GM21723 (cell line): ENCODE data around the gene PDSS2.
"Not testable (repeated sequence)": the region's sequence is repeated elsewhere in the genome, so short reads cannot be mapped to it uniquely, and the experiment has no call there.

Experiments used
- ATAC-seq: cut with Tn5 transposase; IDR thresholded peaks from one replicate; pipeline ENCODE4 v1.9.1; 2021; ENCODE audit warnings: mild to moderate bottlenecking, moderate library complexity; ENCODE audit not compliant: unreplicated experiment

Gene PDSS2

DNA sequence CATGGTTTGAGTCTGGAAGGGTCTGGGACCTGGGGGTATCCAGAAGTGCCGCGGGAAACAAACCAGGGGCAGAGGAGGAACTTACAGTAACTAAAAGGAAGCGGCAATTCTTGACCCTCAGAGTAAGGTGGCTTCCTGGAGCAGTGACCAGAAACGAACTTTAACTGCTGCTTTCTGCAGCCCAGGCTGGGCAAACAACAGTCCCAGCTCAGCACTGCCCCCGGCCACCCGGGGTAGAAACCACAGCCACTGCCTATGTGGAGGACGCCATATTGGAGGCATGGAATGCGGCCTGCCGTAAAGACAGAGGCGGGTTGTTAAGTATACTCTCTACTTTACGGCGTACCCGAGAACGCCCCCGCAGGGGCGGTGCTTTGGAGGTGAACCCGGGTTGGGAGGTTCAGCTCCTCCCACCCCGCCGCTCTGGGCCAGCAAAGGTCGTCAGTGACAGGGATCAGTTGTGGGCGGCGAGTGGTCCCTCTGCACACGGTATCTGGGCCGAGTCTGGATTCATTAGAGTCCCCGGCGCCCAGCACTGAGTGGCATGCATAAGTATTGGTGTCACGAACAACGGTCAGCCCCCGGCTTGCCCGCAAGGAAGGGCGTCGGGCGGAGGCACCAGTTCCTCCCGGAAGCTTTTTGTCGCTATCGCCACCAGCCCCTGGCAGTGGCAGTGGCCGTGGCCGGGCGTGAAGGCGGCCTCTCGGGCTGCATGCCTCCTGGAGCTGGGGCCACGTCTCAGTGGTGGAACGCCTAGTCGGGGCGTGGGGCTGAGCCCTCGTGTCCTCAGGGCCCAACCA lies at the start of gene PDSS2:
Gene PDSS2, minus strand, starts transcription at position 282 of the 800 bp plus-strand sequence. Its CDS starts 279 bp downstream, at position 3.
- peak; percentile 93 for ATAC-seq

- no peak for ATAC-seq
Measured at GRCh38 chr6:107506145-107506544, 46.8 kb upstream of the PDSS2 start.

GRCh38 chr6:107504270-107505026 lies 45.1 kb upstream of the PDSS2 start:
- ATAC-seq, result no peak

GRCh38 chr6:107496892-107497684 lies 37.7 kb upstream of the PDSS2 start:
- ATAC-seq, result no peak

DNA sequence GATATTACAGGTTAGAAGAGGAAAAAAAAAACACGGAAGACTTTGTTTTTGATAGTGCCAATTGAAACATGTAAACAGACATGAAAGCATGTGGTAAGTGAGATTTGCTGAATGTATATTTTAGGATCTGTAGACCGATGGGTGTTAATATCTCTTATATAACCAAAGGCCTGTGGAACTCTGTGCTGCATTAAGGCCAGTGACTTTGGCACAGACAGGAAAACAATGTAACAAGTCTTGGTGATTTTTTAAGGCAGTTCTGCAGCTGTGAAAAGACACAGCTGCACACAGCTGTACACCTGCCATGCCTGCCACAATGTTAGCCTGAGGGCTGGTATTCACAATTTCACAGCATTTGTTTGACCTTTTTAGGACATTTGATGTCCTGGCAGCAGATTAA lies 36.6 kb upstream of the PDSS2 start:
- no peak for ATAC-seq

DNA sequence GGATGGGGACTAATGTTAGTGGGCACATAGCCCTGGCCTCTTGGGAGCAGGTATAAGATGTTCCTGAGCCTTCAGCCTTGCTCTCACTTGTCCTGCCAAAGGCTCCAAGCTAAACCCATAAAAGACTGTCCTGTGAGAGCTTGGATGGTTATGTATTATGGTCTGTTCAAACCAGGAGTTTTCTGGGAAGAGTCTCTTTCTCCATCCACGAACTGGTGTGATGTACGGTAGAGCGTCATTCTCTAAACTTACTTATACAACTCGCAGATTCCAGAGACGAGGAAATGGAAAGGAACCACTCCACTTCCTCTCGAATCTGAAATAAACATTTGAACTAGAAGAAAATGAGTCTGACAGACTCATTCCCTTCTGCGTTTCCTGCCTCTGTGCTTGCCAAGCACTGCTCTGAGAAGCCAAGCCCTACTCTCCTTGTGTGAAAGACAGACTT lies 35.9 kb upstream of the PDSS2 start:
- ATAC-seq, result no peak

DNA sequence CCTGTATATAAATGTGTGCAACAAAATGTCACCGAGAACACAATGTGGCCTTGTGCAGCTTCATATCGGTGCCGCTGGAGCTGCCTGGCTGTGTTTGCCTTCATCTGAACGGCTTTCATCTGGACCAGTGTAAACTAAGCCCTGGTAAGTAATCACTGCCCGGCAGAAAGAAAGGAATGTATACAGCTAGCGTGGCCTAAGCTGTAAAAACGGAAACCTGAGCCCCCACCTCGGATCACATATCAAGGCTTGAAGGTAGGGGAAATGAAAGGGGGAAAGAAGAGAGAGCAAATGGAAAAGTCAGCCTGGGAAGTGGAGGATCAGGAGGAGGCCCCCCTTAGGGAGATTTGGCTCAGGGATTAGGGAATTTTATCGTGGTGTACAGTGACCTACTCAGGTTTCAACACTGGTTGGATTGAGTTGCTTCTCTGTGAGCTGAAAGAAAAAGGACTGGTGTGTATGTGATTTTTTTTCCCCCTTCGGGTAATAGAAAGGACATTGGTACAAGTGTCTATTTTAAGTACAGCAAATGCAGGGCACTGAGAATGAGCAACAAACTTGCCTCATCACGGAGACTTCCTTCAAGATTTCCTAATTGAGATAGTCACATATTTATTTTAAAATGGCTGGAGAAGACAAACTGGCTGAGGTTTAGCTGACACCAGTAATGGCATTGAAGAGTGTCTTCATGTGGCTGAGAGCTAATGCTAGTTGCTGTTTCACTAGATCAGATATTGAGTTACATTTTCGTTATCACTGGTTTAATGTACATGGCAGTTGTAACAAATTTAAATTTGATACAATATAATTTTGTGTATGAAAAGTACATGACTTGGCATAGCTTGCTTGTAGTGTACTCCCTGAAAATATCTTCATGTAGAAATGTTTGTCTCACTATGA lies 34.0 kb upstream of the PDSS2 start:
- ATAC-seq, result no peak

DNA sequence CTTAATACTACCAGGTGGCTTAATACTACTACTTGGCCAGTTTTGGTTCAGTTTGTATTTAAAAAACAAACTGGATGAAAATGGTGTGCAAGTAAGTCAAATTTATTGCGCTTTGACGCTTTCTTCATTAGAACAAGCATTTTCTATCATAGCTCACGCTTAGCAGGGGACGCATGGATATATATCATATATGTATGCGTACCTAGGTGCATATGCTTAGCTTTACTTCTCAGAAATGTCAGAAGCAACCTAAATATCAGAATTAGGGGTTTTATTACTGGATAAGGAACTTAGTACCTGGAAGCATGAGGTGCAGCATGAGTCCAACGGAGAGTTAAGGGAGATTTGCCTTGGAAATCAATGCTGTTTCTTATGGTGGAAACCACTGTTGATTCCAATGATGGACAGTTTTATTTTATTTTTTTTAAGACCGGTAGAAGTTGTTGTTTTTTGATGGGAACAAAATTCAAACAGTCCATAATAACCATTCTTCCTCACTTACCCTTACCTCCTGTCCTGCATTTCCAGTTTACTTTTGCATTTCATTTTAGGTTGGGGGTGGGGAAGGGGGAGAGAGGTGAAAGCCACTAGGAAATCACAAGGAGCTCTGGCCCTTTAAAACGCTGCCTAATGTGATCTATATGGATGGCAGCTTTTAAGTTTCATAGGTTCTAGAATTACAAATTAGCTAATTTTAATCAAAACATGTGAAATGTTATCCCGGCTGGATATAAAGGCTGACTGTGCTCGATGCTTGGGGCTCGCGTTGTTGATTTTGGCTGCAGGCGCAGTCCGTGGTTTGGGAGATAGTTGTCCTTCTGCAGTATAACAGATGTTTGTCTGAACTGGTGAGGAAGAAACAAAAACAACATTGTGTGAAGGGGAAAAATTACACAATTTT lies 32.6 kb upstream of the PDSS2 start:
- ATAC-seq, result no peak

- no peak for ATAC-seq
Measured at GRCh38 chr6:107491138-107491609, 31.8 kb upstream of the PDSS2 start.

GRCh38 chr6:107490566-107491137 lies 31.3 kb upstream of the PDSS2 start:
- ATAC-seq, result no peak

- peak; percentile 54 for ATAC-seq
Measured at GRCh38 chr6:107489636-107490565, 30.5 kb upstream of the PDSS2 start, which contains the start of gene SOBP. Gene SOBP, plus strand, starts transcription at chr6:107490117. Its CDS starts 500 bp downstream, at chr6:107490617.

DNA sequence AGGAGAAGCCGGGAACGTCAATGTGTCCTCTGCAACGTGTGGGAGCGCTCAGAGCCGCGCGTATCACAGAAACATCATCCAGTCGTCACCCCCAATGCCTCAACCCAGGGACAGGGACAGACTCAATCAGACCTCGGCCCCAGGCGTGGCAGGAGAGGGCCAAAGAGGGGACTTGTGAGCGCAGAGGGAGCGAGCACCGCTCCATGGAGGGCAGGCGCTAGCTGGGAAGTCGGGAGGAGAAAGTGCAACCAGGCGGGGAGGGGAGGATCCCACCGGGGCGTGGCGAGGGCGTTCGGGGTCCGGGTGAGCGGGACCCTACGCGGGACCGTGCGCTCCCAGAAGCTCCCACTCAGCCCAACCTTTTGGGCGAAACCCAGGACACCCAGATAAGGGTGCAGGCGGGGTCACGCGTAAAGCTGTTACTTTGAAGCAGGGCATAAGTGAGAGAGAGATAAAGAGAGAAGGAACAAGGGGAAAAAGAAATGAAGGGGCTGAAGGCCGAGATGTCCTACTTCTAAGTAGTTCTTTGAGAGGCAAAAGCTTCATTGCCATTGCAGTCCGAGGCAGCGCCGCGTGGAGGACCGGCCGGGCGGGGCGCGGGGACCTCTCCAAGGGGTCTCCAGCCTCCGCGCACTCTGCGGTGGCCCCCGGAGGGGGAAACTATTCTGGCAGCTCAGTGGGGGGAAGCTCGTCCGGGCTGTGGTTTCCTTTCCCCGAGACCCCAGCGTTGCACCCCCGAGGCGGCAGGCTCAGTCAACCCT lies 29.7 kb upstream of the PDSS2 start:
- ATAC-seq, result no peak

DNA sequence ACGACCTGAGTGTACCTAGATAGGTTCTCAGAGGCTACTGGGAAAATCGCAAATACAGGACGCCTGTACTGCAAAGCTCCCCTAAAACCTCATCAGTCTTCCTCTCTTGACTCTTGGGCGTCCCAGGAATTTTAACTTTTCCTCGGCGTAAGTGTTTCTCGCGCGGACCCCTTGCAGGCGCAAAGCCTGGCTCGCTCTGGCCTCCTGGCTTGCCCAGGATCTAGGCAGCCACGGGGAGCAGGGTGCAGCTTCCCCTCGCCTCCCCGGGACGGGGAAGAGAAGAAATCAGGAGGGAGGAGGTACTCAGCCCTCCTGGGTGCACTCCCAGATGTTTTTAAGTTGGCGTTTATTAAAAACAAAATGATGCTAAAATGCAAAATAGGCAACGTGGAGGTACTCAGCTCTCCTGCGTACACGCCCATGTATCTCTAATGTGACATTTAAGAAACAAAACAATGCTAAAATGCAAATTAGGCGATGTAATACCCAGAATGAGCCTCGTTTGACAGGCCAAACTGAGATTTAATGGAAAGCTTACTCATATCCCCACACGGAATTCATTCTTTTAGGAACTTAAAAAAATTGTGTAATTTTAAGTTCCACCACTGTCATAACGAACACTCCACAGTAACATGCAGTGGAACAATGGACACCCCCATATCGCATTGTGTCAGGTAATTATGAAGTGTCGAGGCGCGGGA lies 29.0 kb upstream of the PDSS2 start:
- ATAC-seq, result no peak

GRCh38 chr6:107485157-107485556 lies 25.8 kb upstream of the PDSS2 start:
- no peak for ATAC-seq

GRCh38 chr6:107479089-107479690 lies 19.8 kb upstream of the PDSS2 start:
- ATAC-seq, result no peak

DNA sequence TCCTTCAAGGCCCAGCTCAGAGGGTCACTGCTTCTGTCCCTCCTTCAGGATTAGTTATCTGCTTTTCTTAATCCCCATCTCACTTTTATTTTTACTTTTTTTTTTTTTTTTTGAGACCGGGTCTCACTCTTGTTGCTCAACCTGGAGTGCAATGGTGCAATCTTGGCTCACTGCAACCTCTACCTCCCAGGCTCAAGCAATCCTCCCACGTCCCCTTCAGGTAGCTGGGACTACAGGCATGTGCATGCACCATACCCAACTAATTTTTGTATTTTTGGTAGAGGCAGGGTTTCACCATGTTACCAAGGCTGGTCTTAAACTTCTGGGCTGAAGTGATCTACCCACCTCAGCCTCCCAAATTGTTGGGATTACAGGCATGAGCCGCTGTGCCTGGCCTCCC lies 16.5 kb upstream of the PDSS2 start:
- ATAC-seq, result not testable (repeated sequence)
